ENCODE data around the gene NPNT.

DNA sequence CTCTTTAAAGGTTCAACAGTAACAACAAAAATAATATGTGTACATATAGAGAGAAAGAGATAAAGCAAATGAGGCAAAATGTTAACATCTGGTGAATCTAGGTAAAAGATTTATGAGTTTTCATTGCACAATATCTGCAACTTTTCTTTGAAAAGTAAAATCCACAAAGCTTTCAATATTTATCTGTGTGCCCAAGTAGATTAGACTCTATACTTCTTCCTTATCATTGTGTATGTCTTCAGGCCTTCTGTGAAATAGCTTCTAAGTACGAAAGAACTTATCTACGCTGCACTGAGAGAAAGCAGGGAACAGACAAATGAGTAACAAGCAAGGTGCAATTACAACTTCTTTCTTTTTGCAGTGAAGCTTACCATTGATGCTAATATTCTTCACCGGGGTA, 81.6 kb downstream of the NPNT start:
- TF ChIP-seq GATA2 (IDR thresholded peaks at IDR 0.05; ENCODE audit: low read depth, low read length) (no peak), GATA3 (IDR thresholded peaks at IDR 0.05; ENCODE audit: low read depth, low read length) (no peak)
